Measurements from ENCODE around the gene ZC3H7B. TPM values are rescaled to one million over a fixed set of nuclear protein-coding genes. Genes with fewer than 3 reads are reported as not detected.

ZC3H7B gene
- total RNA-seq, 1 donor from 2014 or later: 25.8 TPM

DNA sequence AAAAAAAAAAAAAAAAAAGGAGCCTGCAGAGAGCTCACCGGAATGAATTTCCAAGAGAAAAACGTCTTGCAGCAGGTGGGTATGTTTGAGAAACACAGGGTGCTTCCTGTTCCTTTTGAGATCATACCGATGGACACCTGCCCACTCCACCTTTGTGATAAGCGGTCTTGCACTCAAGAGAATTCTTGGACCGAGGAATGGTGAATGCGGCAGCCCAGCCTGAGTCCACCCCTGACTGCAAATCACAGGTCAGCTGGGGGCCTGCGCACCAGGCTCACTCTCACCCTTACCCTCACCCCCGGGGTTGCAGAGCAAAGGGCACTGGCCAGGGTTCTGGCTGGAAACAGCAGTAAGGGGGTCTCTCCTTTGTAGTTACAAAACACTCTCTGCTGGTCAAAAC, 63.6 kb downstream of the ZC3H7B start:
- peaks cover 7% of the 10 kb centered on the region for H3K27me3 Mint-ChIP-seq (ENCODE audit: insufficient read depth, low read depth)
- H3K36me3 Mint-ChIP-seq: no peaks in the 10 kb centered on the region
- peaks cover 28% of the 10 kb centered on the region for H3K4me1 ChIP-seq
- H3K4me1 Mint-ChIP-seq: peaks cover 24% of the 10 kb centered on the region
- no peak overlapping the region for H3K27ac ChIP-seq
- no peaks in the 10 kb centered on the region for H3K27me3 ChIP-seq
- no peak overlapping the region for H3K4me3 Mint-ChIP-seq
- TF ChIP-seq, protein P1, sequence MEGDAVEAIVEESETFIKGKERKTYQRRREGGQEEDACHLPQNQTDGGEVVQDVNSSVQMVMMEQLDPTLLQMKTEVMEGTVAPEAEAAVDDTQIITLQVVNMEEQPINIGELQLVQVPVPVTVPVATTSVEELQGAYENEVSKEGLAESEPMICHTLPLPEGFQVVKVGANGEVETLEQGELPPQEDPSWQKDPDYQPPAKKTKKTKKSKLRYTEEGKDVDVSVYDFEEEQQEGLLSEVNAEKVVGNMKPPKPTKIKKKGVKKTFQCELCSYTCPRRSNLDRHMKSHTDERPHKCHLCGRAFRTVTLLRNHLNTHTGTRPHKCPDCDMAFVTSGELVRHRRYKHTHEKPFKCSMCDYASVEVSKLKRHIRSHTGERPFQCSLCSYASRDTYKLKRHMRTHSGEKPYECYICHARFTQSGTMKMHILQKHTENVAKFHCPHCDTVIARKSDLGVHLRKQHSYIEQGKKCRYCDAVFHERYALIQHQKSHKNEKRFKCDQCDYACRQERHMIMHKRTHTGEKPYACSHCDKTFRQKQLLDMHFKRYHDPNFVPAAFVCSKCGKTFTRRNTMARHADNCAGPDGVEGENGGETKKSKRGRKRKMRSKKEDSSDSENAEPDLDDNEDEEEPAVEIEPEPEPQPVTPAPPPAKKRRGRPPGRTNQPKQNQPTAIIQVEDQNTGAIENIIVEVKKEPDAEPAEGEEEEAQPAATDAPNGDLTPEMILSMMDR (IDR thresholded peaks at IDR 0.05): no peak
- TF ChIP-seq EZH2phosphoT487 (IDR thresholded peaks at IDR 0.05) (no peak), EZH2 (IDR thresholded peaks at IDR 0.05) (no peak)
- H3K9ac ChIP-seq: no peak overlapping the region
- H3K36me3 ChIP-seq: no peaks in the 10 kb centered on the region
- no peaks in the 10 kb centered on the region for H3K9me3 Mint-ChIP-seq
- peaks cover 20% of the 10 kb centered on the region for H3F3A ChIP-seq (ENCODE audit: low read depth)
- H3K27ac Mint-ChIP-seq: no peak overlapping the region
- no peaks in the 10 kb centered on the region for H3K79me2 ChIP-seq (ENCODE audit: low read depth)
- peak overlapping the region; percentile 42 for H2AFZ ChIP-seq (replicated peaks)
- H3K4me2 ChIP-seq: peak overlapping the region; percentile 10
- no peaks in the 10 kb centered on the region for H3K9me3 ChIP-seq (ENCODE audit: low read depth)
- H3K4me3 ChIP-seq: no peak overlapping the region
- H4K20me1 ChIP-seq (ENCODE audit: low read depth): peaks cover 3% of the 10 kb centered on the region
- no peak for DNase-seq (ENCODE audit: low spot score)

DNA sequence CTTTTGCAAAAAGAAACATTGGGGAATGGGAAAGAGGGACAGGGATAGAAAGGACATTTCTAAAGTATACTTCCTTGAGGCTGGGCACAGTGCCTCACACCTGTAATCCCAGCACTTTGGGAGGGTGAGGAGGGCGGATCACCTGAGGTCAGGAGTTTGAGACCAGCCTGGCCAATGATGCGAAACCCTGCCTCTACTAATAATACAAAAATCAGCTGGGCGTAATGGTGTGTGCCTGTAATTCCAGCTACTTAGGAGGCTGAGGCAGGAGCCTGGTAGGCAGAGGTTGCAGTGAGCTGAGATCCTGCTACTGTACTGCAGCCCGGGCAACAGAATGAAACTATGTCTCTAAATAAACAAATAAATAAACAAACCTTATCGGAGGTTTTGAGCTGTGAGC, 64.1 kb downstream of the ZC3H7B start:
- H3K9me3 ChIP-seq (ENCODE audit: low read depth): no peaks in the 10 kb centered on the region
- Mint-ChIP-seq H3K27me3 (ENCODE audit: insufficient read depth, low read depth) (peaks cover 6% of the 10 kb centered on the region), H3K4me3 (no peak overlapping the region), H3K9me3 (no peaks in the 10 kb centered on the region), H3K27ac (no peak overlapping the region), H3K4me1 (peaks cover 23% of the 10 kb centered on the region), H3K36me3 (no peaks in the 10 kb centered on the region)
- H2AFZ ChIP-seq (replicated peaks): no peak overlapping the region
- no peak for DNase-seq (ENCODE audit: low spot score)
- TF ChIP-seq, protein P1 (IDR thresholded peaks at IDR 0.05): no peak
- TF ChIP-seq EZH2phosphoT487 (IDR thresholded peaks at IDR 0.05) (no peak), EZH2 (IDR thresholded peaks at IDR 0.05) (no peak)
- H3K36me3 ChIP-seq: no peaks in the 10 kb centered on the region
- no peak overlapping the region for H3K4me2 ChIP-seq
- no peaks in the 10 kb centered on the region for H3K27me3 ChIP-seq
- no peak overlapping the region for H3K9ac ChIP-seq
- H3K4me3 ChIP-seq: no peak overlapping the region
- no peak overlapping the region for H3K27ac ChIP-seq
- H3K4me1 ChIP-seq: peaks cover 24% of the 10 kb centered on the region
- peaks cover 20% of the 10 kb centered on the region for H3F3A ChIP-seq (ENCODE audit: low read depth)
- H4K20me1 ChIP-seq (ENCODE audit: low read depth): no peaks in the 10 kb centered on the region
- no peaks in the 10 kb centered on the region for H3K79me2 ChIP-seq (ENCODE audit: low read depth)

- H2AFZ ChIP-seq (replicated peaks): no peak overlapping the region
- Mint-ChIP-seq H3K4me1 (peaks cover 23% of the 10 kb centered on the region), H3K4me3 (no peak overlapping the region), H3K36me3 (no peaks in the 10 kb centered on the region), H3K9me3 (no peaks in the 10 kb centered on the region), H3K27me3 (ENCODE audit: insufficient read depth, low read depth) (peaks cover 6% of the 10 kb centered on the region), H3K27ac (no peak overlapping the region)
- H3K79me2 ChIP-seq (ENCODE audit: low read depth): no peaks in the 10 kb centered on the region
- no peaks in the 10 kb centered on the region for H3K9me3 ChIP-seq (ENCODE audit: low read depth)
- peaks cover 13% of the 10 kb centered on the region for H3F3A ChIP-seq (ENCODE audit: low read depth)
- no peaks in the 10 kb centered on the region for H3K27me3 ChIP-seq
- H3K4me1 ChIP-seq: peaks cover 22% of the 10 kb centered on the region
- no peak overlapping the region for H3K9ac ChIP-seq
- no peak overlapping the region for H3K27ac ChIP-seq
- no peaks in the 10 kb centered on the region for H4K20me1 ChIP-seq (ENCODE audit: low read depth)
- TF ChIP-seq, protein P1 (IDR thresholded peaks at IDR 0.05): no peak
- no peak for TF ChIP-seq EZH2phosphoT487 (IDR thresholded peaks at IDR 0.05)
- TF ChIP-seq EZH2 (IDR thresholded peaks at IDR 0.05): no peak
- no peaks in the 10 kb centered on the region for H3K36me3 ChIP-seq
- H3K4me3 ChIP-seq: no peak overlapping the region
- no peak for DNase-seq (ENCODE audit: low spot score)
- H3K4me2 ChIP-seq: no peak overlapping the region
Observed at GRCh38 chr22:41366323-41367029, 65.2 kb downstream of the ZC3H7B start.

All from neural progenitor cell (in vitro differentiated cells).